CD4-positive, alpha-beta T cell (primary cell): Measurements from ENCODE around the gene HNRNPH2. TPM values are rescaled to one million over a fixed set of nuclear protein-coding genes. Genes with fewer than 3 reads are reported as not detected.

Source experiments
- ATAC-seq: fragments of 200-7000 bp; cut with Tn5 transposase; one replicate; pipeline ENCODE4 v1.10.0; 2022; ENCODE audit warnings: mild to moderate bottlenecking; ENCODE audit not compliant: poor library complexity
- CTCF ChIA-PET: fragments of 350-600 bp; sonication (Branson Sonifier 250); formaldehyde crosslinking; loops from one replicate; lab custom pipeline; 2021; ENCODE audit warnings: antibody characterized with exemption, inconsistent platforms; lab: Charles Lee
- POLR2A ChIA-PET: fragments of 350-600 bp; sonication (Branson Sonifier 250); formaldehyde crosslinking; loops from one replicate; lab custom pipeline; 2021; ENCODE audit warnings: antibody characterized with exemption, inconsistent platforms; lab: Charles Lee
- DNase-seq, 14 experiments: peaks; one replicate each; pipeline ENCODE4 v3.0.0-alpha.2; 2013 to 2020; ENCODE audit warnings: mixed read lengths in 2 of 14
- H3K27ac ChIP-seq, 2 donors: one replicate each; pipeline versions ENCODE4 v1.5.1 to v1.7.0; 2013; ENCODE audit warnings: low read length in 2 of 2, low read depth in 1 of 2, mild to moderate bottlenecking in 1 of 2
- H3K27me3 ChIP-seq, 2 experiments: 1 replicate in 1 of 2; 2 replicates in 1 of 2; pipeline versions ENCODE4 v1.6.1 to v1.7.0; 2013; ENCODE audit warnings: low read length in 2 of 2, control low read depth in 1 of 2, mild to moderate bottlenecking in 1 of 2, moderate library complexity in 1 of 2; ENCODE audit not compliant: insufficient read depth in 2 of 2, control insufficient read depth in 1 of 2
- H3K36me3 ChIP-seq: one replicate; pipeline ENCODE4 v1.6.1; 2013; ENCODE audit warnings: low read length, control low read depth; ENCODE audit not compliant: insufficient read depth
- H3K4me1 ChIP-seq: one replicate; pipeline ENCODE4 v1.6.1; 2013; ENCODE audit warnings: low read length, control low read depth; ENCODE audit not compliant: insufficient read depth
- H3K4me3 ChIP-seq: one replicate; pipeline ENCODE4 v1.5.1; 2013; ENCODE audit warnings: mild to moderate bottlenecking, low read length, moderate library complexity
- H3K9me3 ChIP-seq, 2 experiments: 1 replicate in 1 of 2; 2 replicates in 1 of 2; pipeline versions ENCODE4 v1.6.1 to v1.7.0; 2013; ENCODE audit warnings: low read length in 2 of 2, mild to moderate bottlenecking in 2 of 2, control low read depth in 1 of 2, moderate library complexity in 1 of 2; ENCODE audit not compliant: control insufficient read depth in 1 of 2, insufficient read depth in 1 of 2
- H3K27ac Mint-ChIP-seq: one replicate; pipeline ENCODE4 v1.8.0; 2020; ENCODE audit warnings: mixed read lengths
- H3K27me3 Mint-ChIP-seq: one replicate; pipeline ENCODE4 v1.8.0; 2021; ENCODE audit warnings: mixed read lengths
- H3K36me3 Mint-ChIP-seq: one replicate; pipeline ENCODE4 v1.8.0; 2021; ENCODE audit warnings: low read depth, mixed read lengths
- H3K4me1 Mint-ChIP-seq: one replicate; pipeline ENCODE4 v1.8.0; 2021; ENCODE audit warnings: low read depth, mixed read lengths
- H3K4me3 Mint-ChIP-seq: one replicate; pipeline ENCODE4 v1.8.0; 2020; ENCODE audit warnings: mild to moderate bottlenecking, mixed read lengths
- H3K9me3 Mint-ChIP-seq: one replicate; pipeline ENCODE4 v1.8.0; 2020; ENCODE audit warnings: mixed read lengths
- intact Hi-C, 2 experiments: fragments of 100-400 bp; cut with DNase I in 1 of 2; cut with micrococcal nuclease in 1 of 2; formaldehyde crosslinking; loops; one replicate each; pipeline versions ENCODE4 v1.15.1 to v1.9.0; 2023 to 2025; cut with DNase I, micrococcal nuclease
- total RNA-seq, 174 experiments: library from RNA in 2 of 174; stranded (reverse) in 2 of 174; gene quantifications; one replicate each; pipeline ENCODE4 v1.2.3 and lab custom pipeline; 2021 to 2026
- TF ChIP-seq, protein P1 (sequence below): fragments of 200-600 bp; IDR thresholded peaks from one replicate; pipeline ENCODE4 v1.8.0; 2022; ENCODE audit warnings: antibody characterized with exemption, mild to moderate bottlenecking

Gene HNRNPH2
- total RNA-seq, 2 experiments from 2014 or later = 50.9 to 51.4 TPM

GRCh38 chrX:101411984-101412383 lies 4.0 kb downstream of the HNRNPH2 start:
- Mint-ChIP-seq H3K27ac (peak overlapping the region; percentile 61), H3K9me3 (no peaks in the 10 kb centered on the region), H3K4me1 (peaks cover 55% of the 10 kb centered on the region), H3K4me3 (no peak overlapping the region), H3K27me3 (no peaks in the 10 kb centered on the region), H3K36me3 (peaks cover 47% of the 10 kb centered on the region)
- POLR2A ChIA-PET = interaction anchor here (0.6 kb wide), 1 partner anchor 520 kb away, joined by 3 read pairs; the partner anchor contains the start of gene ZMAT1
- intact Hi-C loops = loop anchor here in 1 of 2 experiments (10.0 kb wide), 1 partner anchor 1243 kb away; the partner anchor contains the start of gene GPRASP1
- Histone ChIP-seq H3K27me3 (no peaks in the 10 kb centered on the region), H3K36me3 (peaks cover 25% of the 10 kb centered on the region), H3K4me1 (peaks cover 36% of the 10 kb centered on the region), H3K4me3 (no peak overlapping the region), H3K27ac (no peak overlapping the region), H3K9me3 (no peaks in the 10 kb centered on the region)
- TF ChIP-seq, protein P1, sequence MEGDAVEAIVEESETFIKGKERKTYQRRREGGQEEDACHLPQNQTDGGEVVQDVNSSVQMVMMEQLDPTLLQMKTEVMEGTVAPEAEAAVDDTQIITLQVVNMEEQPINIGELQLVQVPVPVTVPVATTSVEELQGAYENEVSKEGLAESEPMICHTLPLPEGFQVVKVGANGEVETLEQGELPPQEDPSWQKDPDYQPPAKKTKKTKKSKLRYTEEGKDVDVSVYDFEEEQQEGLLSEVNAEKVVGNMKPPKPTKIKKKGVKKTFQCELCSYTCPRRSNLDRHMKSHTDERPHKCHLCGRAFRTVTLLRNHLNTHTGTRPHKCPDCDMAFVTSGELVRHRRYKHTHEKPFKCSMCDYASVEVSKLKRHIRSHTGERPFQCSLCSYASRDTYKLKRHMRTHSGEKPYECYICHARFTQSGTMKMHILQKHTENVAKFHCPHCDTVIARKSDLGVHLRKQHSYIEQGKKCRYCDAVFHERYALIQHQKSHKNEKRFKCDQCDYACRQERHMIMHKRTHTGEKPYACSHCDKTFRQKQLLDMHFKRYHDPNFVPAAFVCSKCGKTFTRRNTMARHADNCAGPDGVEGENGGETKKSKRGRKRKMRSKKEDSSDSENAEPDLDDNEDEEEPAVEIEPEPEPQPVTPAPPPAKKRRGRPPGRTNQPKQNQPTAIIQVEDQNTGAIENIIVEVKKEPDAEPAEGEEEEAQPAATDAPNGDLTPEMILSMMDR = no peak
- CTCF ChIA-PET = interaction anchor here (0.6 to 2.9 kb wide), 3 partner anchors 9 to 1488 kb away, joined by 3 to 12 read pairs (median 3); partner anchors contain the start of gene RPL36A
- DNase-seq = no peak
- no peak for ATAC-seq

DNA sequence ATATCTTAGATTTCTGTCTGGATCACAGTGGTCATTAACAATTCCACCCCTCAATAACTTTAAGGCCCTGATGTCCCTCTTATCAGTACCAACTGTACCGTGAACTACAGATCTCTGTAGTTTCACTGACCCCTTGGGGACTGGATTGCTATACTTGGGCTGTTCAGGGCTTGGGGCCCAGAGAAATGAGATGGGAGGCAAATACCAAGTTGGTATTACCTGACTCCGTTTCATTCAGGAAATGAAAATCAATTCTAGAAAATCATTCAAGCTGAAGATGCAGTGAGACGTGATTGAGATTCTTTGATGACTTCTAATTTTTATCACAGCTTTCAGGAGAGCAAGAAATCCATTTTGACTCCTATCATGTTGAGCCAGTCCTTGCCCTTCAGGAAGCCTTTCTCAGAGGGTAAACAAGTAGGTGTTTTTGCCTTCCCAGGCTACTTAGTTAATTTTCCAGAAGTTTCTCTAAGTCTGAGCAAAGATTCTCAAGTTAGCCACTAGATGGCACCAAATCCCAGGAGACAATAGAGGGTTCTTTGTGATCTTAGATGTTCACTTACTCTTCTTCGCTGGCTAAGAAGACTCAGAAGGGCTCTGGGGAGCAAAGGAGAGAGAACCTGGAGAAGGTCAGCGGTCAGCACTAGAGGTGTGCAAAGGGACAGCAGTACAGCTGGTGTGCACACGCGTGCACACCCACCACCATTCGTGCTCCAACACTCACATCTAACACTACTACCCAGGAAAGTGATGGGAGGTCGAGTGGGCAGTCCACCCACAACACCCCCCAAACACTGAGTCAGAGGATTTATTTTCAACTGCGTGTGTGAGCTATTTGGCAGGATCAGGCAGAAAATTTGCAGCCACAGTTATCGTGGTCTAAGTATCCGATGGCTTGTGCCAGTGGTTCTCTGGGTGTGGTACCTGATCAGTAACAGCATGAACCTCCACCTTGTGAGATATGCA lies 7.4 kb downstream of the HNRNPH2 start:
- intact Hi-C loops = loop anchor here (2.0 to 10.0 kb wide), 9 partner anchors 68 to 1447 kb away; partner anchors contain the start of genes ZMAT1 (in 2 of the 2), GPRASP1 (in 1 of the 2) and TIMM8A (in 1 of the 2)
- Mint-ChIP-seq H3K9me3 (no peaks in the 10 kb centered on the region), H3K4me1 (peaks cover 65% of the 10 kb centered on the region), H3K4me3 (peak overlapping the region; percentile 84), H3K27me3 (no peaks in the 10 kb centered on the region), H3K36me3 (peaks cover 45% of the 10 kb centered on the region), H3K27ac (peak overlapping the region; percentile 80)
- H3K9me3 ChIP-seq = no peaks in the 10 kb centered on the region
- H3K27ac ChIP-seq = peak overlapping the region; percentile 21 to 55
- ATAC-seq = peak; percentile 81
- ChIA-PET POLR2A (interaction anchor here (3.5 kb wide), 1 partner anchor 25 kb away, joined by 12 read pairs; the partner anchor contains the start of gene RPL36A), CTCF (interaction anchor here (0.9 to 2.9 kb wide), 2 partner anchors 14 to 25 kb away, joined by 3 to 12 read pairs; partner anchors contain the start of gene RPL36A)
- TF ChIP-seq, protein P1 = peak; percentile 64
- H3K27me3 ChIP-seq = no peaks in the 10 kb centered on the region
- no peak overlapping the region for H3K4me3 ChIP-seq
- H3K36me3 ChIP-seq = peaks cover 25% of the 10 kb centered on the region
- DNase-seq = peak in 5 of 14 experiments; percentile 11 to 84 (median 76)
- peaks cover 36% of the 10 kb centered on the region for H3K4me1 ChIP-seq

DNA sequence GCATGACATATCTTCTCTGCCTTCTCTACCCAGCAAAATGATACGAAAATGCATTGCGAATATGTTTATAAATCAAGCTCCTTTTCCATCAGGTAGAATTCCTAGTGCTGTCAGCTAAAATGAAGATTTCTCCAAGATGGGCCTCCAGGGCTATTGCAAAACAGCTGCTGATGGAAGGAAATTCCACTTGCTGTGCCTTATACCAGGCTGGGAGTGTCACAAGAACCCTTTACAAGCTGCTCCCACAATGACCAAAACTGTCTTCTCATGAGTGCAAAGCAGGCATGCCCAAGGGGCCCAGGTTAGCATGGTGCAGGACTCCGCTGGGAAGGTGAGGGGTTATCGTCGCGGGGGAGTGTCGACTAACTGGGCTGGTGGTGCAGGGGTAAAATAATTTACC lies 8.7 kb downstream of the HNRNPH2 start:
- POLR2A ChIA-PET = interaction anchor here (2.2 to 3.5 kb wide), 3 partner anchors 26 to 515 kb away, joined by 5 to 16 read pairs (median 12); partner anchors contain the start of genes ARMCX4, RPL36A and ZMAT1
- no peaks in the 10 kb centered on the region for H3K27me3 Mint-ChIP-seq
- TF ChIP-seq, protein P1 = no peak
- intact Hi-C loops = loop anchor here (5.0 to 10.0 kb wide), 6 partner anchors 69 to 1446 kb away; partner anchors contain the start of genes ZMAT1 (in 2 of the 2), GPRASP1 (in 1 of the 2) and TIMM8A (in 1 of the 2)
- H3K36me3 Mint-ChIP-seq = peaks cover 48% of the 10 kb centered on the region
- ATAC-seq (no peak), DNase-seq (no peak)
- Histone ChIP-seq H3K27ac (no peak overlapping the region), H3K4me1 (peaks cover 27% of the 10 kb centered on the region), H3K36me3 (peaks cover 23% of the 10 kb centered on the region), H3K4me3 (no peak overlapping the region), H3K9me3 (no peaks in the 10 kb centered on the region), H3K27me3 (no peaks in the 10 kb centered on the region)
- H3K9me3 Mint-ChIP-seq = no peaks in the 10 kb centered on the region
- peak overlapping the region; percentile 94 for H3K4me3 Mint-ChIP-seq
- peak overlapping the region; percentile 96 for H3K27ac Mint-ChIP-seq
- peaks cover 67% of the 10 kb centered on the region for H3K4me1 Mint-ChIP-seq
- CTCF ChIA-PET = interaction anchor here (2.9 kb wide), 1 partner anchor 26 kb away, joined by 12 read pairs; the partner anchor contains the start of gene RPL36A
